Measurements from ENCODE around the gene ATF4.

- TF ChIP-seq ZNF274 (IDR thresholded peaks at IDR 0.05; ENCODE audit: low read depth, low read length) (no peak), CTCF (IDR thresholded peaks at IDR 0.05 in 2 of 3, conservative IDR thresholded peaks at IDR 0.05 in 1 of 3; ENCODE audit: borderline replicate concordance in 1 of 3, insufficient read depth in 1 of 3, low read depth in 2 of 3, low read length in 2 of 3) (no peak), RAD21 (IDR thresholded peaks at IDR 0.05; ENCODE audit: low read depth) (no peak), POLR2A (IDR thresholded peaks at IDR 0.05; ENCODE audit: borderline replicate concordance, extremely low read depth, insufficient read depth, insufficient read length) (no peak)
Measured at GRCh38 chr22:39487826-39488520, 32.4 kb upstream of the ATF4 start.
